Smooth muscle cell of the brain vasculature (primary cell): ENCODE data around the gene SPARC.
"Not testable (repeated sequence)": the region's sequence is repeated elsewhere in the genome, so short reads cannot be mapped to it uniquely, and the experiment has no call there.

Experiments
- DNase-seq: peaks from one replicate; pipeline ENCODE4 v3.0.0-alpha.2; 2012; ENCODE audit warnings: low read depth, low spot score

Gene SPARC

DNA sequence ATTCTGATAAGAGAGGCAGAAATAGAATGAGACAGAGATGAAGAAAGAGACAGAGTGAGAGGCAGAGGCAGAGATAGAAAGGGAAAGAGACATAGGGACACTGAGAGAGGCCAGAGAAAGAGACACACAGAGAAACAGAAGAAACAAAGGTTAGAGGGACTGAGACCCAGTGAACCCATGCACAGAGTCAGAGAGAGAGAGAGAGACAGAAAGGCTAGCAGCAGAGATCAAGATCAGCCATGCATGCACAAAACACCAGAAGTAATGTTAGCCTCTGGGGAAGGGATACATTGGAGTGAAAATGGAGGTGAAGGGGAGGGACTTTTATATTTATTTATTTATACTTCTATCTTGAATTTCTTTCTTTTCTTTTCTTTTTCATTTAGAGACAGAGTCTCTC, 14.1 kb upstream of the SPARC start:
- DNase-seq: no peak

DNA sequence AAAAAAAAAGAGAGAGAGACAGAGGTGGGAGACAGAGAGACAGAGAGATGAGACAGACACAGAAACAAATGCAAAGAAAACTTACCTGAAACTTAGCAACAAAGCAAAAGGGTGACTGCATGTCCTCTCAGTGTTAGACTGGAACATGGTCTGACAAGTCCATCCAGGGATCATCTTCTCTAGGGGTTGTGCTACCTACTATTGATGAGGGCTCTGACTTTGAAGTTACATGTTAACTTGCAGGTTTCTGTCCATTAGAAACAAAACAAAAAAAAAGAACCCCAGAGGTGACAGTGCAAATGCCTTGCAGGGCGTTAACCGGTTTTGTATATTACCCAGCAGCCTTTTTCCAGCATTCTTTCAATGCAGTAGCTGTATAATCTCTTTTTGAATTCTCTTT, 13.6 kb upstream of the SPARC start:
- DNase-seq: no peak

DNA sequence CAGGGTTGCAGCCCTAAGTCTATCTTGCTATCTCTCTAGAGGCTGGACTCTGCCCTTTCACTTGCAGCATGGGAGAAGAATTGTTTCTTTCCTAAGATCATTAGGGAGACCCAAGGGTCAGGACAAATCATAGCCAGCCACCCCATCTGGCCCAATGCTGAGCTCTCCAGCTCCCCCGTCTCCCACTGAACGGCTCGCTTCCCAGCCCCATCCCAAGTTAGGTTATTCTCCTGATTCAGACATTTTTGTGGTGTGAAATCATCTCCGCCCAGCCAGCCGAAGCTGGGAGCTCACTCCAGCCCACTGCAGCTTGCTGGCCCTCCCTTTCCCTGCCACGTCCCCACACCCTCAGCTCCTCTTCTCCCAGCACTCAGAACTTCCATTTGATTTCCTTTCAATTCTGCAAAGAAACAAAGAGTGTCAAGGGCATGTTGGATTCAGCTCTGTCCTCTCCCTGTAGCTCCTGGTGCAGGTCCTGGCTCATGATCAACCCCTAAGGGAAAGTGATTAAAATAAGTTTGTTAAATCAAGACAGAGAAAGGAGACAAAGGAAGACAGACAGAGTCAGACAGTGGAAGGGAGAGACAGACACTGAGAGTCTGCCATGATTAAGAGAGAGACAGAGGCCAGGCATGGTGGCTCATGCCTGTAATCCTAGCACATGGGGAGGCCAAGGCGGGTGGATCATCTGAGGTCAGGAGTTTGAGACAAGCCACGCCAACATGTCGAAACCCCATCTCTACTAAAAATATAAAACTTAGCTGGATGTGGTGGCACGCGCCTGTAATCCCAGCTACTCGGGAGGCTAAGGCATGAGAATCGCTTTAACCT, 12.6 kb upstream of the SPARC start:
- peak; percentile 90 for DNase-seq

DNA sequence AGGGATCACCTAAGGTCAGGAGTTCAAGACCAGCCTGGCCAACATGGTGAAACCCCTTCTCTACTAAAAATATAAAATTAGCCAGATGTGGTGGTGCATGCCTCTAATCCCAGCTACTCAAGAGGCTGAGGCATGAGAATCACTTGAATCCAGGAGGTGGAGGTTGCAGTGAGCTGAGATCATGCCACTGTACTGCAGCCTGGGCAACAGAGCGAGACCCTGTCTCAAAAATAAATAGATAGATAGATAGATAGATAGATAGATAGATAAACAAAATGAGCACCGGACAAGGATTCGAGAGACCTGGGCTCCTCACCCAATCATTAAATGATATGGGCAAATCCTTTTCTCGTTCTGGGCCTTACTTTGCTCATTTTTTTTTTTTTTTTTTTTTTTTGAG, 11.4 kb upstream of the SPARC start:
- not testable (repeated sequence) for DNase-seq

DNA sequence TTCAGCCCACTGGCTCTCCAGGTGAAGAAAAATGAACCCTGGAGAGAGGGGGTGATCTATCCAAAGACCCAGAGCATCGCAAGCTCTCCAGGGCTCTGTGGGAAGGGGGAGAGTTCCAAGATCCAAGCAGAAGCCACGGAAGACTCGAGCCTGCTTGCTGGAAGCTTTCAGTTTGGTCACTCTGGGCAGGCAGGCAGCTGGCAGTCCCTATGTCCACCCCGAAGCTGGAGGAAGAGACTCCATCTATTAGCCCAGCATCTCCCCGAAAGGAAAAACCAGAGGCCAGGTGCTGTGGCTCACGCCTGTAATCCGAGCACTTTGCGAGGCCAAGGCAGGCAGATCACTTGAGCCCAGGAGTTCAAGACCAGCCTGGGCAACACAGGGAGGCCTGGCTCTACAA, 10.7 kb upstream of the SPARC start:
- DNase-seq: no peak

DNA sequence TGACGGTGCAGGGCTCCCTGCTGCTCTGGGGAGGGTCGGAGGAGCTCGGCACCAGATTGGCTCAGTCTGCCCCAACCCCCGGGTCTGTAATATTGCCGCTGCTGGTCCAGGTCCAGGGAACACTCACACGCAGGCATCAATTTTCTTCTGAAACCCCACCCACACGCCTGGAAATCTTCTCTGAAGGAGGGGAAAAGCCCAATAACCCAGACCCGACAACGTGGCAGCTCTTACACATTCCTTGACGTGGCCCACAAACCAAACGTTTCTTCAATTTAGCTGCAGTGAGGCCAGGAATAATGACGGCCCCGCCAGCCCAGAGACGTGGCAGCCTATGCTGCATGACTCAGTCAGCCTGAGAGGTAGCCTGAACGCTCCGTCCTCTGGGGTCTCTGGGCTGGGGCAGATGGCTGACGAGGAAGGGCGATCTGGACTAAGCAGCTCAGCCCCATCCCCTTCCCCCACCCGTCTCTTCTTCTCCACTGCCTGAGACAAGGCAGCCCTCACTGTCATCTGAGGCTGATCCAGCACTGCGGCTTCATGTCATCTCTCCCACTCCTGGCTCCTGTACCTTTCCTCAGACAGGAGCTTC, 9.9 kb upstream of the SPARC start:
- no peak for DNase-seq

DNA sequence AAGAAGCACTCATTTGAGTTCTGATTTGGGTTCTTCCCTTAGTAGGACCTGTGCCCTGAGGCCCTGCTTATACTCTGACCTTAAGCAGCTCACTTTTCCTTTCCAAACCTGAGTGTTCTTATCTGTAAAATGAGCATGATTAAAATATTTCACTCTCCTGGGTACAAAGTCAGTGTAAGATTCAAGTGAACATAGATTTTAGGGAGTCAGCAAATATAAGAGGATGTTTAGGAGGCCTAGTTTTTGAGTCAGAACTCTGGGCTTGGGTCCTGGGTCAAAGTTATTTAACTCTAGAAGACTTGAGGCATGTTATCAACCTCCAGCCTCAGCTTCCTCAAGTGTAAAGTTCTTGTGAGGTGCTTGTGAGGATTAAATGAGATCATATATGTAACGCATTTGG, 8.7 kb upstream of the SPARC start:
- no peak for DNase-seq

DNA sequence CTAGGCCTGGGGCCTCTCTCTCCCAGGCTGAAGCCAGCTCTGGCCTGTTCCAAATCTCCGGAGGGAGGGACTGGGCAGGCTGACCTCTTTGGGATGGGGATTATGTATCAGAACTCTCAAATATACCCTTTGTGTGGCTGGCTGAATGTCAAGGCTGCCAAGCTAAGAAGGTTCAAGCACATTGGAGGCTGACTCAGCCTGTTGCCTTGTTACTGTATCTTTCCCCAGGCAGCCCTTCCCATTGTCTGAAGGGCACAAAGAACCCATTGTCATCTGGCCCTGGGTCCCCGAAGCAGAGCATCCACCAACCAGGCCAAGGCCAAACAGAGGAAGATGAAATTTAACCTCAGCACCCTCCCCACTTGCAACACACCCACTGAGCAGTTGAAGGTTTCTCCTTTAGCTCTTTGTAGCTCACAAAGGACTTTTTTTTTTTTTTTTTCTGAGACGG, 7.3 kb upstream of the SPARC start:
- DNase-seq: no peak

DNA sequence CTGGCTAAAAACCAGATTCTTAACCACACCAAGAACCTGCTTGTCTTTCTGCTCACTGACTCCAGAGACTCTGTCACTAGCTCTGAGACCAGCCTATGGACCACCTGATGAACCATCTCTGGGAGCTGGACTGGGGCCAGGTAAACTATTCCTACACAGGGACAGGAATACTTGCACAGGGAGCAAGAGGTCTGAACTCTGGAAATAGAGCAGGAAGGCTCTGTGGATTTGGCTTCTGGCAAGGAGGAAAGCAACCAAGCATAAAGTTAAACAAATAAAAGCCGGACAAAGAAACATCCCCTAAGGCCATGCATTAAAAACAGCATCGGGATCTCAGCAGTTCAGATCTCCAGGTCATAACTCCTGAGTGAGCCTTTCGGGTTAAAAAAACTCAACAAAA, 5.6 kb upstream of the SPARC start:
- no peak for DNase-seq

DNA sequence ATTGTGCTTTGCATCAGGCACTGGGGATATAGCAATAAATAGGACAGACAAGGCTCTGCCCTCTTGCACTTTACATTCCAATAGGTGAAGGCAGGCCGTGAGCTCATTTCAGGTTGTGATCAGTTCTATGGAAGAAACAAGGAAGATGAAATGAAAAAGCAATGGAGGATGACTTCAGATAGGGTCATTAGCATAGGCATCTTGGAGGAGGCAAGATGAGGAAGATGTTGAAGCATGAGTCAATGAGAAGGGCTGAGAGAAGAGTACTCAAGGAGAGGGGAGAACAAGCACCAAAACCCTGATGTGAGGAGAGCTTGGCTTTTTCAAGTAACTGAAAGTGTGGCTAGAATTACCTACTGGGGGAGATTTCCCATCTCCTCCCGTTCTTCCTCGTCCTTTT, 5.0 kb upstream of the SPARC start:
- no peak for DNase-seq

DNA sequence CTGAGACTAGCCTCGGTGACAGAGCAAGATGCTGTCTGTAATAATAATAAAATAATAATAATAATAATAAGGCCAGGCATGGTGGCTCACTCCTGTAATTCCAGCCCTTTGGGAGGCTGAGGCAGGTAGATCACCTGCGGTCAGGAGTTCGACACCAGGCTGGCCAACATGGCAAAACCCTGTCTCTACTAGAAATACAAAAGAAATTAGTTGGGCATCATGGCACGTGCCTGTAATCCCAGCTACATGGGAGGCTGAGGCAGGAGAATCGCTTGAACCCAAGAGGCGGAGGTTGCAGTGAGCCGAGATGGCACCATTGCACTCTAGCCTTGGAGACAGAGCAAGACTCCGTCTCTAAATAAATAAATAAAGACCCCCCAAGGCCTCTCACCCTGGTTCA, 2.9 kb upstream of the SPARC start:
- not testable (repeated sequence) for DNase-seq

DNA sequence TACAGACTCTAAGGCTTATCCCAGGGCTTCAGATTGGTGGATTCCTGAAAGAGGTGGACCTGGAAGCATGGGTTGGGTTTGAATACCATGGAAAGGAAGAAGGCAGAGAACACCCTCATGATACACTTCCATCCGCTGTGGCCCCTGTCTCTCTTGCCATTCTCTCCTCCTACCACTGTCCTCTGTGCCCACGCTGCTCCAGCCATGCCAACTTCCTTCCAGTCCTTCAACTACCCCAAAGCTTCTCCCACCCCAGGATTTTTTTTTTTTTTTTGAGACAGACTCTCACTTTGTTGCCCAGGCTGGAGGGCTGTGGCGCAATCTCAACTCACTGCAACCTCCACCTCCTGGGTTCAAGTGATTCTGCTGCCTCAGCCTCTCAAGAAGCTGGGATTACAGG, 1.7 kb upstream of the SPARC start:
- DNase-seq: no peak

DNA sequence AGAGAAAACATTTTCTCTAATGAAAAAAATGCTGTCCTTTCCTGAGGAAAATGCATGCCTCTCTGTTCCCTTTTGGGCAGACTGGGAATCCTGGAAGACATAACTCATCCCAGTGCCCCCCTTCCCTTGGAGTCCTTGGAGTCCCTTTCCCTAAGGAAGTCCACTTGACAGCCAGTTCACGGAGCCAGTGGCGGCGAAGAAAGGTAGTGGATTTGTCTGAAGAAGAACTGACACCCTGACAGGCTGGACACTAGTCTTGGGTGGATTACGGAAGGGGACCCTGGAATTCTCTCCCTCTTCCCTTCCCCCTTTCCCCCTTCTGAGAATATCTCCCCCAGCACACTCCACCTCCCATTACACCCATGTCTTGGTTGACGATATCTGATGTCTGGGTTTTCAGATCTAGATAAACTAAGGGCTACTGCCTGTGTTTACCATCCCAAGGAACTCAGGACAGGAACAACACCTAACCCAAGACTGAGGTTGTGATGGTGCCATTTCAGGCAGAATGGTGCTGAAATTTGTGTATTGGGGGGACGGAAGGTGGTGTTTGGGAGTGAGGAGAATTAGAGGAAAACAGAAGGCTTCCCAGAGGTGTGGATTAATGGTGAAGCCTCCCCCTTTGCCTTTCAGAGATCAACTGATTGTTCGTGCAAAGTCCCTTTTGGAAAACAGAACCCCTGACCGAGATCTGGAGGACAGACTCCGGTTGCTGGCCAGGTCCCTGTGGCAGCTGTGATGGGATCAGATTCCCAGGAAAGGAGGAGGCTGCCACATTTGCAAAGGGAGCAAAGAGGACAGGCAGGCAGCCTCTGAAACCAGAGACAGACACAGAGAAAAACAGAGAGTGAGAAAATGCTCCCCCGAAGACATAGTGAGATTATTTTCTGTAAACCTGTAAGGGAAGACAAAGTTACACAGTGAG, 704 bp downstream of the SPARC start:
- DNase-seq: no peak

DNA sequence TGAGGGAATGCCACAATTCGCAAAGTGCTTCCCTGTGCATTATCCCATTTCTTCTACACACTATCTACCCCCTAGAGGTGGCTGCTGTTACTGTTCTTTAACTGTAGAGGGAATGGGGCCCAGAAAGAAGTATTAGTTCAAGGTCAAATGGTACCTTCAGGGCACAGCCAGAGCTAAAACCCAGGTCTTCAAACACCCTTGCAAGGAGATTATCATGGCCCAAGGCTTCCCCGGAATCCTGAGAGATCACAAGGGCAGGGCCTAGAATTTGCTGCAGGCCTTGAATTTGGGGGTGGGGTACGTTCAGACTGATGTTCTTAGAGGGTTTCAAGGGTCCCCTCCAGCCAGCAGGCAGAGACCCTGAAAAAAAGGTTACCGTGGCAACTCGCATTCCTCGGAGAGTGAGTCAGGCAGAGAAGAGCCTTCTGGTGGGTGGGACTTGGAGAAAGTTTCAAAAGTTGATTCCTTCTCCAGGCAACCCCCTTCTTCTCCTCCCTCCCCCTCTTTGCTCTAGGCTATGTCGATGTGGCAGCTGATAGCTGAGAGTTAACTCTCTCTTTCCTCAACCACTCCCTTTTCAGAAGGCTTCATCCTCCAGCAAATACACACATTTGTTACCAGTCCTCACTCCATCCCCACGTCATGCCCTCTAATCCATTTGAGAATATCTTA, 1.9 kb downstream of the SPARC start:
- DNase-seq: peak; percentile 87

DNA sequence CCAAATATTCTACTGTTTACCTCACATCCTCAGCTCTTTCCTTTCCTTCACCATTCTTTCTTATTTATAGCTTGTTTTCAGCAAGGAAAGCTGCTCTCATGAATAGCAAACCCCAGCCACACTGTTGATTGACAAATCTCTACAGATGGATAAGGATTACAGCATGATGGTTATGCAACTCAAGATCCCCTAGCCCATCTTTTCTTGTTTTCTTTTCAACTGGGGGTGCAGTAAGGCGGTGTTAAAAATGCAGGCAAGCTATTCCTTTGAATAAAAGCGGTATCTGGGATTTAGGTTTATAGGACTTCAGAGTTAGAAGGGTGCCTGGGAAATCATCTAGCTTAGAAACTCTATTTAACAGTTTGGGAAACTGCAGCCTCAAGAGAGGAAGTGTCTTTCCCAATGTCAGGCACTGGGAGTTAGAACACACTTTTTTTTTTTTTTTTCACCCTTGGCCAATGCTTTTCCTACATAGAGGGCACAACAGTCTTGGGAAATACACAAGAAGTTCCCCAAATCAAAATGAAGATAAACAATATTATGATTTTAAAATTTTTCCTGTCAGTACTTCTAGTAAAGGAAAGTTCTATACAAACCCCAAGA, 2.6 kb downstream of the SPARC start:
- DNase-seq: no peak

DNA sequence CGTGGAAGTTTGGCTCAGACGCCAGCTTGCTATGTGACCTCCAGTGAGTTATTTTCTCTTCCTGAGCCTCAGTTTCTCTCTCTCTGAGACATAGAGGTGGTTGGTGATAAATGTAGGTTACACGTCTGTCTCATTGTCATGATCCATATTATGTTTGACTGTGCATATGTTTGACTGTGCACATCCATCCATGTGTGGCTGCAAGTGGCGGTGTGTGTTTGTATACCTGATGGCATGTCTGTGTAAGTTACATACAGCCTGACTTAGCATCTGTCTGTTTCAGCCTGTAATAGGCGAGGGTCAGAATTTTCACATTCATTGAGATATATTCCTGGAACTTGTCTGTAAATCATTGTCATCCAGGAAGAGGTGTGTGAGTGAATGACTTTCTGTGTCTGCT, 3.3 kb downstream of the SPARC start:
- DNase-seq: no peak

DNA sequence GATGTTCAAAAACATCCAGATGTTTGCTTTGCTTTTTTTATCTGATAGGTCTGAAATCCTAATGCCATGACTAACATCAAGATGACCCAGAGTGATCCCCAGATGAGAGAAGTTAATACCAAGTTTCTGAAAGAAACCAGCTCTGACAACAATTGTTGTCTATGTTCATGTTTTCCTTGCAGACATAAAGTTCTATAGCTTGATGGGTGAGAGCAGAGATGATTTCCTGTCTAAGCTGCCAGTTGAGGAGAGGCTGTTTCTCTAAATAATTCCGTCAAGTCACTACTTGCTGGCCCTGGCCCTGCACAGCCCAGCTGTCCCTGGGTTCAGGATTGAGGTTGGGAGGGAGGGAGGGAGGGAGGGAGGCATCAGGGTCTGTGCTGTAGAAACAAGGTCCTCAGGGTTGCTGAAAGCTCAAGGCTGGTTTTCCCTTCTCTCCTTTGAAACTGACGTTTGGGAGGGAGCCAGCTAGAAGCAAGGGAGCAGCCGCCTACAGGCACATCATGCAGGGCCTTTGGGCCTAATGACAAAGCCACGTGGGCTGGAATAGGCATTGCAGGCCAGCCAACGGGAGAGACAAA, 3.9 kb downstream of the SPARC start:
- DNase-seq: no peak

DNA sequence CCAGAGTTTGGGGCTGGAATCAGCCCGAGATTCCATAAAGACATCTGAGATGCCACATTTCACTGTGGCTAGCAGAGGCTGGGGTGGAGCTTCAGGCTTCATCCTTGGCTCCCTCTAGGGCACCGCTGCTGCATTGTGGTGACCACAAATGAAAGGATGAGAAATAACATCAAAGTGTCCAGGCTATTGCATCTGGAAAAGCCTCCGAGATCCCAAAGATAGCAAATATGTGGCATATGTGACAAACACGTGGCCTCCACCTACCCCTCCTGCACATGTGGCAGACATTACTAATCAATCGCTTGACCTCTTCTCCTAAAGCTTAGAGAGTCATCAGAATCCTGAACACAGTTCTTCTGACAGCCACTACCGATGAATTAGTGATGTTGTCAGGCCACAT, 4.5 kb downstream of the SPARC start:
- DNase-seq: no peak

DNA sequence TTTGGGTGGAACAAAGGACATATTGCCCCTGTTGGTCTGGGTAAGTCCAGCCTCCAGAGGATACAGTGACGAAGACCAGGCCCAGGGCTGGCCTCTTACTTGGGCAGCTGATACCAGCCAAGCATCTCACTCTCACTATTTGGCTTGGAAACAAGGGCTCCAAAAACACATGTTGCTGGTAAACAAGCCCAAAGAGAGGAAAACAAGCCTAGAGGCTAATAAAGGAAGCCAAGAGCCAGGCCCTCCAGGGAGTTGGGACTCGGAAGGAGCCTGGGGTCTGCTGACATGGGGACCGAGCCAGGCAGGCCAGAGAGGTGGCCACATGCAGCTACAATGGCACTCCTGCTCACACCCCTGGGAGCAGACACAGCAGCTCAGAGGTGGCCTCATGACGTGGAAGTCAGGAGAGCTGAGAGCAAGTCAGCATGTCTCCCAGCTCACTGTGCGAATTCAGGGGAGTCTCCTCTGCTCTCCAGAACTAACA, 5.7 kb downstream of the SPARC start:
- DNase-seq: no peak

DNA sequence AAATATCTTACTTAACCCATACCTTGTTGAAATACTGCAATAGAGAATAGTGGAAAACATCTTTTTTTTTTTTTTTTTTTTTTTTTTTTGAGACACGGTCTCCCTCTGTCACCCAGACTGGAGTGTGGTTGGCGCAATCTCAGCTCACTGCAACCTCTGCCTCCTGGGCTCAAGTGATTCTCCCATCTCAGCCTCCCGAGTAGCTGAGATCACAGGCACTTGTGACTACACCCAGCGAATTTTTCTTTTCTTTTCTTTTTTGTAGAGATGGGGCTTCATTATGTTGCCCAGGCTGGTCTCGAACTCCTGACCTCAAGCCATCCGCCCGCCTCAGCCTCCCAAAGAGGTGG, 6.6 kb downstream of the SPARC start:
- not testable (repeated sequence) for DNase-seq
